Ishikawa (cell line): ENCODE results near the gene DOK4.

Experiments used
- CEBPB ChIP-seq: IDR thresholded peaks from 2 replicates; pipeline ENCODE4 v1.6.1; 2012
- CREB1 ChIP-seq: IDR thresholded peaks from 2 replicates; pipeline ENCODE4 v1.6.1; 2012; ENCODE audit warnings: low read depth
- EGR1 ChIP-seq: IDR thresholded peaks from 2 replicates; pipeline ENCODE4 v1.6.1; 2012
- EP300 ChIP-seq: IDR thresholded peaks from 2 replicates; pipeline ENCODE4 v1.6.1; 2012; ENCODE audit warnings: borderline replicate concordance
- FOXM1 ChIP-seq: IDR thresholded peaks from 2 replicates; pipeline ENCODE4 v1.6.1; 2012; ENCODE audit warnings: low read depth, borderline replicate concordance
- MAX ChIP-seq: IDR thresholded peaks from 2 replicates; pipeline ENCODE4 v1.6.1; 2012
- NFIC ChIP-seq: IDR thresholded peaks from 2 replicates; pipeline ENCODE4 v1.6.1; 2012
- RAD21 ChIP-seq: IDR thresholded peaks from 2 replicates; pipeline ENCODE4 v1.6.1; 2012; ENCODE audit warnings: low read depth
- REST ChIP-seq: IDR thresholded peaks from 2 replicates; pipeline ENCODE4 v1.6.1; 2012; ENCODE audit warnings: low read depth, mild to moderate bottlenecking
- TAF1 ChIP-seq: IDR thresholded peaks from 2 replicates; pipeline ENCODE4 v1.6.1; 2012; ENCODE audit warnings: low read depth, mild to moderate bottlenecking
- TCF12 ChIP-seq: IDR thresholded peaks from 2 replicates; pipeline ENCODE4 v1.6.1; 2012; ENCODE audit warnings: low read depth
- TEAD4 ChIP-seq: IDR thresholded peaks from 2 replicates; pipeline ENCODE4 v1.6.1; 2012
- USF1 ChIP-seq: IDR thresholded peaks from 2 replicates; pipeline ENCODE4 v1.6.1; 2012
- YY1 ChIP-seq: IDR thresholded peaks from 2 replicates; pipeline ENCODE4 v1.6.1; 2012; ENCODE audit warnings: low read depth
- ZBTB7A ChIP-seq: IDR thresholded peaks from 2 replicates; pipeline ENCODE4 v1.6.1; 2012; ENCODE audit warnings: low read depth

The DOK4 gene

DNA sequence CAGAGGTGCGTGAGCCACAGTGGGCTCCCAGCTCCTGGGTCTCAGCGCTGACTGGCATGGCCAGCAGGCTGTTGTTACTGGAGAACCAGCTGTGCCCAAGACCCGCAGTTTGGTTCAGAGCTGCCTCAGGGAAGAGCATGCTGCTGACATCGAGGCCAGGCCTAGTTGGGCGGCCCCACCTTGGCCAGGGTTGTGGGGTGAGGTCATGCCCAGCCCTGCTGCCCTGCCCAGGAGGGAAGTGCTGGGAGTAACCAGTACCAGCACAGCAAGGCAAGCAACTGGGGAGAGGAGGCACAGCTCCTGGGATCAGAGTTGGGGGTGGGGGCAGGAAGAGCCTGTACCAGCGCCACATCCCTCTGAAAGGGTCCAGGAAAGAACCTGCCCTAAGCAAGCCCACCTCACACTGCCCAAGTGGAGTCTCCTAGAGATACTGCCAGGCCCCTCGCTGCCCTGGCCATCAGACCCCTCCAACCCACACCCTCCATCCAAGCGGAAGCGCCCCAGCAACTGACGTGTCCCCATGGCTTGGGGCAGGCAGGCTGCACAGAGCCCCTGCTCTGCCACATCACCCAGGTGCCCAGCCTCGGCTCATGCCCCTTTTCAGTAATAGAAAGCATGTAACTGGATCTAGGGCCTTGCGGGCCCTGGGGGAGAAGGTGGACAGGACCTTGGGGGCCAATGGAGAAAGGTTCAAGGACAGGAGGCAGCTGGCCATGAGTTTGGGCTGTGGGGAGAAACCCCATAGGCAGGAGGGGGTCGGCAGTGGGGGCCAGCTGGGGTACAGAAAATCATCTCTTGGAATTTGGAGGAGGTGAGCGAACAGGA is 990 bp downstream of the DOK4 start:
- TF ChIP-seq TAF1 (0 out of 2 replicates have a peak, but pooled peaks have one; percentile 15), RAD21 (no peak), YY1 (no peak)

GRCh38 chr16:57484515-57485005 is 1.7 kb downstream of the DOK4 start:
- TF ChIP-seq REST = no peak
- no peak for TF ChIP-seq CREB1
- TF ChIP-seq MAX = no peak
- TF ChIP-seq FOXM1 = no peak
- TF ChIP-seq TAF1 = no peak
- TF ChIP-seq TEAD4 = no peak
- TF ChIP-seq ZBTB7A = no peak
- TF ChIP-seq RAD21 = no peak
- TF ChIP-seq EGR1 = no peak
- no peak for TF ChIP-seq EP300
- no peak for TF ChIP-seq NFIC
- no peak for TF ChIP-seq USF1
- no peak for TF ChIP-seq YY1

DNA sequence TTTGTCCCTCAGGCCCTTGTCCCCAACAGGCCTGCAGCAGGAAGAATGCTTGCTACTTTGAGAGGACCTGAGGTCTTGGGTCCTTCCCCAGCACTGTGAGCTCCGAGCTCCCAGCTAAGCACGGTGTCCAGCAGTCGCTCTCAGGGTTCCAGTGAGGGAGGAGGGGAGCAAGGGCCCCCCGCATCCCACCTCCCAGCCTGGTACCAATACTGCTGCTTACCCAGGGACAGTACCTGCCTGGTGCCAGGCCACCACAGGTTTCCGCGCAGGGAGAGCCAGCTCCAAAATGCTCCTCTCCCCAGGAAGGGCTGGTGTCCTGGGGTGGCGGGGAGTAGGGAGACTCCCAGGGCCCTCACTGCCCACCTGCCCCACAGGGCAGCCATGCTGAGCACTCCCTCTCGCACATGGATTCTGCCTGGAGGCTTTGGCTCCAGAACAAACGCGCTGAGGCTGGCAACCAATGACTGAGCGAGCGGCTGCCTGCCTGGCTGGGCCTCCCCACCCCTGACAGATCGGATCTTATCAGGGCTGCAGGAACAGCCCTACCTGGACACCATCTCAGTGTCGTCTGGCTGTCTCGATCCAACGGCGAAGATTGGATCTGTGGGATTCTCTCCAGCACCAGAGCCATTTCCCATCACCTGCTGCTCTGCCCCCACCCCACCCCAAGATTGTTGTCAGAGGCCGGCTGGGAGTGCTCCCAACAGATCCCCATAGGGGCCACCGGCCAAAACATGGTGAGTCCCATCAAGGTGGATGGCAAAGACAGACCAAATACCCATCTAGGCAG is 2.4 kb downstream of the DOK4 start:
- no peak for TF ChIP-seq REST
- TF ChIP-seq MAX = no peak
- TF ChIP-seq EGR1 = no peak
- TF ChIP-seq CREB1 = no peak
- TF ChIP-seq RAD21 = no peak
- TF ChIP-seq USF1 = no peak
- no peak for TF ChIP-seq TCF12
- TF ChIP-seq EP300 = no peak
- no peak for TF ChIP-seq TEAD4
- TF ChIP-seq NFIC = no peak
- no peak for TF ChIP-seq TAF1
- TF ChIP-seq ZBTB7A = no peak
- no peak for TF ChIP-seq FOXM1
- no peak for TF ChIP-seq YY1
- no peak for TF ChIP-seq CEBPB

DNA sequence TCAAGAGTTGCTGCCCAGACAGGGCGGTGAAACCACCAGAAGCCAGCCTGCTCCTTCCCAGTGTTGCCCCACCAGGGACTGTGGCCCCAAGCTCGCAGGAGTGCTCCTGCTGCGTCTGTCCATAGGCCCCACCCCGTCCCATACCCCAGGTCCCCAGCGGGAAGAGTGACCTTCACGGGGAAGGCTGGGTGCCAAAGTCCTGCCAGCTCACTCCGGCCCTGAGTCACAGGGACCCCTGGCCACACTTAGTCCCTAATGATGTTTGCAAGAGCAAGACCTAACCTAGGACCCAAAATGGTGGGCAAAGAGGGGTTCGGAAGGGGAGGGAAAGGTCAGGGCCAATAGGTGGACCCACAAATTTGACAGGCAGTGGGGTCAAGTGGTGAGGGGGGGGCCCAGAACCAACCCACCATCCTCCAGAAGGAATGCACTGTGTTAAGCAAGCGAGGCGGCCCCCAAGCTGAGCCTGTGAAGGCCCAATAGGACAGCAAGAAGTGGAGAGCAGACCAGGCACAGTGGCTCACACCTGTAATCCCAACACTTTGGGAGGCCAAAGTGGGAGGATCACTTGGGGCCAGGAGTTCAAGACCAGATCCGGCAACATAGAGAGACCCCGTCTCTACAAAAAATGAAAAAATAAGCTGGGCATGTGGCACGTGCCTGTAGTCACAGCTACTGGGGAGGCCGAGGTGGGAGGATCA is 3.3 kb downstream of the DOK4 start:
- TF ChIP-seq USF1 = no peak
- TF ChIP-seq NFIC = no peak
- TF ChIP-seq YY1 = no peak
- no peak for TF ChIP-seq EGR1
- TF ChIP-seq FOXM1 = no peak
- no peak for TF ChIP-seq CEBPB
- no peak for TF ChIP-seq EP300
- TF ChIP-seq REST = no peak
- TF ChIP-seq ZBTB7A = no peak
- TF ChIP-seq TCF12 = no peak
- TF ChIP-seq RAD21 = no peak
- TF ChIP-seq TAF1 = no peak
- TF ChIP-seq CREB1 = no peak
- no peak for TF ChIP-seq MAX
- no peak for TF ChIP-seq TEAD4
